ENCODE data around the gene TRIM56. TPM values are rescaled to one million over a fixed set of nuclear protein-coding genes. Genes with fewer than 3 reads are reported as not detected.

TRIM56 gene
- total and polyA plus RNA-seq, 9 of the 15 experiments (the other 6 are each of a cell fraction or from before 2014, with no cell fraction given) = 2.0 to 29.7 (median 11.6) TPM

DNA sequence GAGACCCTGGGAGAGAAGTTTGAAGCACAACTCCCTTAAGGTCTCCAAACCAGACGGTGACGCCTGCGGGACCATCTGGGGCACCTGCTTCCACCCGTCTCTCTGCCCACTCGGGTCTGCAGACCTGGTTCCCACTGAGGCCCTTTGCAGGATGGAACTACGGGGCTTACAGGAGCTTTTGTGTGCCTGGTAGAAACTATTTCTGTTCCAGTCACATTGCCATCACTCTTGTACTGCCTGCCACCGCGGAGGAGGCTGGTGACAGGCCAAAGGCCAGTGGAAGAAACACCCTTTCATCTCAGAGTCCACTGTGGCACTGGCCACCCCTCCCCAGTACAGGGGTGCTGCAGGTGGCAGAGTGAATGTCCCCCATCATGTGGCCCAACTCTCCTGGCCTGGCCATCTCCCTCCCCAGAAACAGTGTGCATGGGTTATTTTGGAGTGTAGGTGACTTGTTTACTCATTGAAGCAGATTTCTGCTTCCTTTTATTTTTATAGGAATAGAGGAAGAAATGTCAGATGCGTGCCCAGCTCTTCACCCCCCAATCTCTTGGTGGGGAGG is 52.5 kb downstream of the TRIM56 start (continued):
- TF ChIP-seq, protein P1, sequence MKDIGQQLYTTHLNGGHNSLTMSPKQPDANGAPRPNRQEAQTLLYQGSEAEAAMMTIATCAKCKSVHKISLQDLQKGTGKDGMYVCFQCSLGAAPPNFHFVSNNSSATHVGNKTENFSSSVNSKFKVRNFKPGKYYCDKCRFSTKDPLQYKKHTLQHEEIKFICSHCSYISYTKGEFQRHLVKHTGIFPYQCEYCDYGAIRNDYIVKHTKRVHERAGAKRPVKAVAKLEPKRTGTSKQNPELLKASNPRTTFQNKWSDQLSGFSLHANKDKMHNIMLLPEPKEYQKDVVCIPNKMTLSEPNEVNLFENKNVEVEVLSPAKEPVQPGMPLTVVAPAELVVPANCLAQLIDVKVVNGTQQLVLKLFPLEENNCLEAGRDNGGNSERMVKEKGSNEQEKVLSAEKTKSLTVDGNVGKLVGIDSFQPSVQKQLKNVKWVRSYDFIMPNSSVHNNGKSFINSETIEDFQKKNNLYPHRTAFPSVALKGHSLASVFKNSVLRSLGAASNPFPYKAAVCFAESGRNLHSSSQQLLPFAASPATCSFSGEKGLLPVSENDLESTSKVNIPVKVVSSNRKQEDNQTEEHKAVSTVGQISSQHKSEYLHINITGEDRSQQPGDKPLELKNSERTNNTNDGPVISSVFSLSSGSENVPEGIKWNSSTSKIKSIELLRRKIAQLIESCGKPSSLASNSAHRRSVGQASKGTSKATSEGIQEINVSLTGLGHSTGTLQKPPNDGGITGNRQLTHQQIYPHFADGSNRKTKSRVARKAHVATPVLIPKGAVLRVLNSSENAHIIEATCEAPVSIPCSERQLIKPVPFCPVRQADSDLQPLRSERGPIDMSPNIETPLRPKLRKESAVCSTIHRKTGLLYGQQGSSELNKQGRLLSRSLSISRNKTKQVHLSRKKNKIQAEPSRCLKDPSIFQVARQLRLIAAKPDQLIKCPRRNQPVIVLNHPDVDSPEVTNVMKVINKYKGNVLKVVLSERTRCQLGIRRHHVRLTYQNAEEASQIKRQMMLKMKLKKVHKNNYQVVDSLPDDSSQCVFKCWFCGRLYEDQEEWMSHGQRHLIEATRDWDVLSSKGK (CRISPR knock-in tag; IDR thresholded peaks at IDR 0.05) = no peak
- TF ChIP-seq, protein P2, sequence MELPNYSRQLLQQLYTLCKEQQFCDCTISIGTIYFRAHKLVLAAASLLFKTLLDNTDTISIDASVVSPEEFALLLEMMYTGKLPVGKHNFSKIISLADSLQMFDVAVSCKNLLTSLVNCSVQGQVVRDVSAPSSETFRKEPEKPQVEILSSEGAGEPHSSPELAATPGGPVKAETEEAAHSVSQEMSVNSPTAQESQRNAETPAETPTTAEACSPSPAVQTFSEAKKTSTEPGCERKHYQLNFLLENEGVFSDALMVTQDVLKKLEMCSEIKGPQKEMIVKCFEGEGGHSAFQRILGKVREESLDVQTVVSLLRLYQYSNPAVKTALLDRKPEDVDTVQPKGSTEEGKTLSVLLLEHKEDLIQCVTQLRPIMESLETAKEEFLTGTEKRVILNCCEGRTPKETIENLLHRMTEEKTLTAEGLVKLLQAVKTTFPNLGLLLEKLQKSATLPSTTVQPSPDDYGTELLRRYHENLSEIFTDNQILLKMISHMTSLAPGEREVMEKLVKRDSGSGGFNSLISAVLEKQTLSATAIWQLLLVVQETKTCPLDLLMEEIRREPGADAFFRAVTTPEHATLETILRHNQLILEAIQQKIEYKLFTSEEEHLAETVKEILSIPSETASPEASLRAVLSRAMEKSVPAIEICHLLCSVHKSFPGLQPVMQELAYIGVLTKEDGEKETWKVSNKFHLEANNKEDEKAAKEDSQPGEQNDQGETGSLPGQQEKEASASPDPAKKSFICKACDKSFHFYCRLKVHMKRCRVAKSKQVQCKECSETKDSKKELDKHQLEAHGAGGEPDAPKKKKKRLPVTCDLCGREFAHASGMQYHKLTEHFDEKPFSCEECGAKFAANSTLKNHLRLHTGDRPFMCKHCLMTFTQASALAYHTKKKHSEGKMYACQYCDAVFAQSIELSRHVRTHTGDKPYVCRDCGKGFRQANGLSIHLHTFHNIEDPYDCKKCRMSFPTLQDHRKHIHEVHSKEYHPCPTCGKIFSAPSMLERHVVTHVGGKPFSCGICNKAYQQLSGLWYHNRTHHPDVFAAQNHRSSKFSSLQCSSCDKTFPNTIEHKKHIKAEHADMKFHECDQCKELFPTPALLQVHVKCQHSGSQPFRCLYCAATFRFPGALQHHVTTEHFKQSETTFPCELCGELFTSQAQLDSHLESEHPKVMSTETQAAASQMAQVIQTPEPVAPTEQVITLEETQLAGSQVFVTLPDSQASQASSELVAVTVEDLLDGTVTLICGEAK (IDR thresholded peaks at IDR 0.05) = no peak
- TF ChIP-seq, protein P2 (CRISPR knock-in tag; IDR thresholded peaks at IDR 0.05) = no peak
- TF ChIP-seq FOXA3 (CRISPR knock-in tag; conservative IDR thresholded peaks at IDR 0.05 in 1 of 2, IDR thresholded peaks at IDR 0.05 in 1 of 2) = peak in 1 of 2 experiments; percentile 58; a peak in 1 of 4 replicates
- no peak for TF ChIP-seq MTA1 (IDR thresholded peaks at IDR 0.05; ENCODE audit: borderline replicate concordance)
- TF ChIP-seq CBFB (CRISPR knock-in tag; IDR thresholded peaks at IDR 0.05) = no peak
- TF ChIP-seq, protein P3, sequence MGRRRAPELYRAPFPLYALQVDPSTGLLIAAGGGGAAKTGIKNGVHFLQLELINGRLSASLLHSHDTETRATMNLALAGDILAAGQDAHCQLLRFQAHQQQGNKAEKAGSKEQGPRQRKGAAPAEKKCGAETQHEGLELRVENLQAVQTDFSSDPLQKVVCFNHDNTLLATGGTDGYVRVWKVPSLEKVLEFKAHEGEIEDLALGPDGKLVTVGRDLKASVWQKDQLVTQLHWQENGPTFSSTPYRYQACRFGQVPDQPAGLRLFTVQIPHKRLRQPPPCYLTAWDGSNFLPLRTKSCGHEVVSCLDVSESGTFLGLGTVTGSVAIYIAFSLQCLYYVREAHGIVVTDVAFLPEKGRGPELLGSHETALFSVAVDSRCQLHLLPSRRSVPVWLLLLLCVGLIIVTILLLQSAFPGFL (CRISPR knock-in tag; IDR thresholded peaks at IDR 0.05) = 0 out of 2 replicates have a peak, but pooled peaks have one; percentile 34
- TF ChIP-seq, protein P4, sequence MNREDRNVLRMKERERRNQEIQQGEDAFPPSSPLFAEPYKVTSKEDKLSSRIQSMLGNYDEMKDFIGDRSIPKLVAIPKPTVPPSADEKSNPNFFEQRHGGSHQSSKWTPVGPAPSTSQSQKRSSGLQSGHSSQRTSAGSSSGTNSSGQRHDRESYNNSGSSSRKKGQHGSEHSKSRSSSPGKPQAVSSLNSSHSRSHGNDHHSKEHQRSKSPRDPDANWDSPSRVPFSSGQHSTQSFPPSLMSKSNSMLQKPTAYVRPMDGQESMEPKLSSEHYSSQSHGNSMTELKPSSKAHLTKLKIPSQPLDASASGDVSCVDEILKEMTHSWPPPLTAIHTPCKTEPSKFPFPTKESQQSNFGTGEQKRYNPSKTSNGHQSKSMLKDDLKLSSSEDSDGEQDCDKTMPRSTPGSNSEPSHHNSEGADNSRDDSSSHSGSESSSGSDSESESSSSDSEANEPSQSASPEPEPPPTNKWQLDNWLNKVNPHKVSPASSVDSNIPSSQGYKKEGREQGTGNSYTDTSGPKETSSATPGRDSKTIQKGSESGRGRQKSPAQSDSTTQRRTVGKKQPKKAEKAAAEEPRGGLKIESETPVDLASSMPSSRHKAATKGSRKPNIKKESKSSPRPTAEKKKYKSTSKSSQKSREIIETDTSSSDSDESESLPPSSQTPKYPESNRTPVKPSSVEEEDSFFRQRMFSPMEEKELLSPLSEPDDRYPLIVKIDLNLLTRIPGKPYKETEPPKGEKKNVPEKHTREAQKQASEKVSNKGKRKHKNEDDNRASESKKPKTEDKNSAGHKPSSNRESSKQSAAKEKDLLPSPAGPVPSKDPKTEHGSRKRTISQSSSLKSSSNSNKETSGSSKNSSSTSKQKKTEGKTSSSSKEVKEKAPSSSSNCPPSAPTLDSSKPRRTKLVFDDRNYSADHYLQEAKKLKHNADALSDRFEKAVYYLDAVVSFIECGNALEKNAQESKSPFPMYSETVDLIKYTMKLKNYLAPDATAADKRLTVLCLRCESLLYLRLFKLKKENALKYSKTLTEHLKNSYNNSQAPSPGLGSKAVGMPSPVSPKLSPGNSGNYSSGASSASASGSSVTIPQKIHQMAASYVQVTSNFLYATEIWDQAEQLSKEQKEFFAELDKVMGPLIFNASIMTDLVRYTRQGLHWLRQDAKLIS (CRISPR knock-in tag; IDR thresholded peaks at IDR 0.05) = peak; percentile 14; the same call in 1 of the 2 replicates
- no peak for TF ChIP-seq GTF2A2 (tag; IDR thresholded peaks at IDR 0.05)

All from K562 (cell line).